PC-3 (cell line): ENCODE measurements around the gene PYM1. TPM values are rescaled to one million over a fixed set of nuclear protein-coding genes. Genes with fewer than 3 reads are reported as not detected.

Experiments
- ATAC-seq: fragments of 200-7000 bp; cut with Tn5 transposase; 2 replicates; pipeline ENCODE4 v1.9.1; 2020; ENCODE audit warnings: mild to moderate bottlenecking, moderate library complexity
- BruUV-seq: library from RNA; stranded (reverse); fragments of 400-500 nt; replicated peaks from 2 replicates; lab custom pipeline; 2021; lab: Mats Ljungman, UMichigan
- CTCF ChIA-PET: fragments of 300-600 bp; sonication (Branson Sonifier 250); formaldehyde crosslinking; loops from one replicate; lab custom pipeline; 2022; ENCODE audit warnings: antibody characterized with exemption; lab: Charles Lee
- POLR2A ChIA-PET: fragments of 300-600 bp; sonication (Branson Sonifier 250); formaldehyde crosslinking; loops from one replicate; lab custom pipeline; 2022; ENCODE audit warnings: antibody characterized with exemption; ENCODE audit not compliant: unreplicated experiment; lab: Charles Lee
- DNase-seq: peaks from one replicate; pipeline ENCODE4 v3.0.0-alpha.2; 2015
- H2AFZ ChIP-seq: fragments of 300-600 bp; sonication (generic); 2 replicates; pipeline ENCODE4 v1.6.0; 2016; ENCODE audit warnings: antibody characterized with exemption, low read length
- H3F3A ChIP-seq: fragments of 300-600 bp; sonication (generic); one replicate; pipeline ENCODE4 v1.6.0; 2017; ENCODE audit warnings: antibody characterized with exemption, low read length, control low read depth, mild to moderate bottlenecking; ENCODE audit not compliant: unreplicated experiment
- H3K27ac ChIP-seq: fragments of 300-600 bp; sonication (generic); 2 replicates; pipeline ENCODE4 v1.5.1; 2016; ENCODE audit warnings: mild to moderate bottlenecking, low read length
- H3K27me3 ChIP-seq: fragments of 300-600 bp; sonication (generic); 2 replicates; pipeline ENCODE4 v1.6.1; 2016; ENCODE audit warnings: low read length, mixed read lengths
- H3K36me3 ChIP-seq: fragments of 300-600 bp; sonication (generic); 2 replicates; pipeline ENCODE4 v1.6.1; 2016; ENCODE audit warnings: low read depth, mixed run types, low read length, mixed read lengths
- H3K4me1 ChIP-seq: fragments of 300-600 bp; sonication (generic); 2 replicates; pipeline ENCODE4 v1.5.1; 2016; ENCODE audit warnings: low read length; ENCODE audit not compliant: insufficient read depth
- H3K4me2 ChIP-seq: fragments of 300-600 bp; sonication (generic); 2 replicates; pipeline ENCODE4 v1.6.0; 2016; ENCODE audit warnings: low read length
- H3K4me3 ChIP-seq: fragments of 300-600 bp; sonication (generic); 2 replicates; pipeline ENCODE4 v1.5.1; 2016; ENCODE audit warnings: mild to moderate bottlenecking, low read length, mixed read lengths
- H3K79me2 ChIP-seq: fragments of 300-600 bp; sonication (generic); 2 replicates; pipeline ENCODE4 v1.6.1; 2017; ENCODE audit warnings: low read length, mixed read lengths
- H3K9ac ChIP-seq: fragments of 300-600 bp; sonication (generic); 2 replicates; pipeline ENCODE4 v1.6.0; 2016; ENCODE audit warnings: mild to moderate bottlenecking, low read length
- H3K9me2 ChIP-seq: fragments of 300-600 bp; sonication (generic); replicated peaks from 2 replicates; pipeline ENCODE4 v1.6.1; 2016; ENCODE audit warnings: mixed run types, low read length, mixed read lengths
- H3K9me3 ChIP-seq: fragments of 300-600 bp; sonication (generic); 2 replicates; pipeline ENCODE4 v1.6.1; 2016; ENCODE audit warnings: low read length, mixed read lengths
- H4K20me1 ChIP-seq: fragments of 300-600 bp; sonication (generic); 2 replicates; pipeline ENCODE4 v1.6.1; 2016; ENCODE audit warnings: low read length, mixed read lengths
- CTCF ChIP-seq: fragments of 300-600 bp; sonication (generic); conservative IDR thresholded peaks from 2 replicates; pipeline ENCODE4 v1.5.1; 2017; ENCODE audit warnings: antibody characterized with exemption, low read depth, mild to moderate bottlenecking, low read length
- EZH2 ChIP-seq: fragments of 300-600 bp; sonication (generic); IDR thresholded peaks from one replicate; pipeline ENCODE4 v1.6.1; 2017; ENCODE audit warnings: antibody characterized with exemption, mild to moderate bottlenecking, low read length; ENCODE audit not compliant: unreplicated experiment
- EZH2phosphoT487 ChIP-seq: fragments of 300-600 bp; sonication (generic); IDR thresholded peaks from 2 replicates; pipeline ENCODE4 v1.6.1; 2018; ENCODE audit warnings: mild to moderate bottlenecking, antibody characterized with exemption, low read length, borderline replicate concordance
- intact Hi-C: fragments of 100-400 bp; cut with micrococcal nuclease; formaldehyde crosslinking; loops from 2 replicates; pipeline ENCODE4 v1.9.0; 2023
- total RNA-seq: library from RNA; depleted of rRNA; stranded (reverse); fragments of >200 nt; gene quantifications from 2 replicates; pipeline ENCODE4 v1.2.3, GENCODE V29; 2014

PYM1 gene
- total RNA-seq, 1 experiment from 2014 or later, result 39.0 TPM

DNA sequence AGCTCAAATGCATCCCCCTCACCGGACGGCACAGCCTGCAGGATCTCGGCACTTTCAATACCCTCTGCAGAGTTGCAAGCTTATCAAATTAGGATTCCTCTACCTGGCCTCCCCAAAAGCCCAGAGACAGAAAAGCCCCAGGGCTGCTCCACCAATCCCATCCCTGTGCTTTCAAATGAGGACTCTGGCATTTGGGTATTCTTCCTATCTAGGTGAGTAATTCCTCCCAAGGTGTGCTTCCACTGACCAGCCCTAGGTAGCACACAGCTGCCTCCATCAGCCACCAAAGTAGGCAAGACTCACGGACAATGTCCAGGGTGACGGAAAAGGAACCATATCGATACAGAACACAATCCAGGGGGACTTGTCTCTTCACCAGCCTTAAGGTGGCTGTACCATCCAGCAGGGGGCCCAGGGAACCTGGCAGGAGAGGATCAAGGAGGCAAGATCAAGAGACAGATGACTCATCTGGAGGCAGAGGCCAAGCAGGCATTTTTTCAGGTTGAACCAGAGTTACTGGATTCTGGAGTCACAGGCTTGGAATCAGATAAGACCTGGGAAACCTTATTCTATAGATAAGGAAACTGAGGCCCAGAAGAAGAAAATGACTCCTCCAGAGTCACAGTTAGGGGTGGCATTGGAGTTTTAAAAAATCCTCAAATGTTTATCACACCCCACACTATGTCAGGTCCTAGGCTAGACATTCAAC is 28.3 kb upstream of the PYM1 start:
- Histone ChIP-seq H3K4me1 (peaks cover 27% of the 10 kb centered on the region), H3K9me3 (no peaks in the 10 kb centered on the region), H2AFZ (no peak overlapping the region), H3K79me2 (no peaks in the 10 kb centered on the region), H3K27me3 (no peaks in the 10 kb centered on the region), H3F3A (peaks cover 6% of the 10 kb centered on the region), H3K9me2 (no peaks in the 10 kb centered on the region), H4K20me1 (no peaks in the 10 kb centered on the region), H3K36me3 (peaks cover 4% of the 10 kb centered on the region; the same call in 1 of the 2 replicates), H3K4me3 (no peak overlapping the region), H3K4me2 (peak overlapping the region; percentile 43), H3K27ac (no peak overlapping the region), H3K9ac (no peak overlapping the region)
- ChIA-PET POLR2A (no interaction called here), CTCF (interaction anchor here (1.0 kb wide), 1 partner anchor 18 kb away, joined by 3 read pairs; the partner anchor contains the start of gene RAB5B)
- DNase-seq (peak; percentile 95), ATAC-seq (peak; percentile 96)
- TSS peak; percentile 6 for BruUV-seq
- TF ChIP-seq CTCF, result peak; percentile 89
- no peak for TF ChIP-seq EZH2
- intact Hi-C loops, result loop anchor here (1.0 kb wide), 1 partner anchor 85 kb away; the partner anchor contains the start of gene RPS26

DNA sequence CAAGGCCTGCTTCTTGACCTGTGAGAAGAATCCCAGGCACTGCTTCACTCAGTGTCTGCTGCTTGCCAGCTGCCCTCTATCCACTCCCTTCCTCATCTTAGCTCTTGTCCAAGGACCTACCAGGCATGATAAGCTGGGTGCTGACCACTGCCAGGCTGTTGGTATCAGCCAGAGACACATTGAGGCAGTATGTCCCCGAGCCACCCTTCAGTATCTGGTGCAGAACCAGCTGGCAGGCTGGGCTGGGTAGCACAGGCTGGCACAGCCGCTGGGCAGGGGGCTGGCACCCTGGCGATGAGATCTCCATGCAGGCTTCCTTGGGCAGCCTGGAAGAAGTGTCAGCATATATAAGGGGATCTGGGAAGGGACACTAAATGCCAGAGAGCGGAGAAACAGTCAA is 27.6 kb upstream of the PYM1 start:
- DNase-seq, result no peak
- intact Hi-C loops, result no loop called here
- Histone ChIP-seq H3K9me3 (no peaks in the 10 kb centered on the region), H4K20me1 (no peaks in the 10 kb centered on the region), H3K4me3 (no peak overlapping the region), H3K9ac (no peak overlapping the region), H3K27ac (no peak overlapping the region), H3K79me2 (no peaks in the 10 kb centered on the region), H3K9me2 (no peaks in the 10 kb centered on the region), H3F3A (peaks cover 6% of the 10 kb centered on the region), H2AFZ (no peak overlapping the region), H3K4me1 (peaks cover 27% of the 10 kb centered on the region), H3K36me3 (peaks cover 4% of the 10 kb centered on the region; the same call in 1 of the 2 replicates), H3K27me3 (no peaks in the 10 kb centered on the region), H3K4me2 (no peak overlapping the region)
- no peak; the same call in 1 of the 2 replicates for ATAC-seq
- POLR2A ChIA-PET, result no interaction called here
- no TSS peak for BruUV-seq
- TF ChIP-seq CTCF (no peak), EZH2phosphoT487 (no peak), EZH2 (no peak)
- CTCF ChIA-PET, result no interaction called here

DNA sequence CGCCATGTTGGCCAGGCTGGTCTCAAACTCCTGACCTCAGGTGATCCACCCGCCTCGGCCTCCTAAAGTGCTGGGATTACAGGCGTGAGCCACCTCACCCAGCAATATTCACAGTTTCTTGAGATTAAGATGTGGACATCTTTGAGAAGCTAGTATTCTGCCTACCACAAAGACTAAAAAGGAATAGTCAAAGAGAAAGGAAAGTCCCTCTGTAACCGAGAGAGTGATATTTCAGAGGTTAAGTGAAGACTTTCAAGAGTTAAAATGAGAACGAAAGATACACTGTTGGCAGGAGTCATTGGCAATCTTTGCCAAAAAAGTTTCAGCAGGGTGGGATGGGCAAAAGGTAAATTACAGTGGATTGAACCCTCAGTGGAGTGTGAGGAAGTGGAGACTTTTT is 18.9 kb upstream of the PYM1 start:
- POLR2A ChIA-PET, result no interaction called here

More for the DNA sequence above, 18.9 kb upstream of the PYM1 start:
- BruUV-seq, result no TSS peak
- Histone ChIP-seq H3K9me2 (no peaks in the 10 kb centered on the region), H2AFZ (no peak overlapping the region), H3F3A (no peaks in the 10 kb centered on the region), H3K4me1 (no peaks in the 10 kb centered on the region), H3K9ac (no peak overlapping the region), H3K9me3 (no peaks in the 10 kb centered on the region), H3K79me2 (no peaks in the 10 kb centered on the region), H3K4me3 (no peak overlapping the region), H3K27me3 (no peaks in the 10 kb centered on the region), H3K27ac (no peak overlapping the region), H3K4me2 (no peak overlapping the region), H4K20me1 (no peaks in the 10 kb centered on the region), H3K36me3 (peaks cover 6% of the 10 kb centered on the region; the same call in 1 of the 2 replicates)
- CTCF ChIA-PET, result no interaction called here
- no peak for TF ChIP-seq EZH2
- TF ChIP-seq CTCF, result no peak
- TF ChIP-seq EZH2phosphoT487, result no peak
- ATAC-seq, result no peak
- intact Hi-C loops, result no loop called here
- DNase-seq, result no peak
